CD4-positive, alpha-beta T cell treated with Interleukin-2 at 100 ng/mL for 4 hours (primary cell): Measurements from ENCODE around the gene BAX.

ENCODE experiments used
- DNase-seq: peaks from one replicate; pipeline ENCODE4 v3.0.0-alpha.2; 2020; ENCODE audit warnings: low spot score

Gene BAX

GRCh38 chr19:48933382-48933932, 21.2 kb upstream of the BAX start, which contains the start of gene DHDH:
TSS of gene DHDH (plus strand) at chr19:48933699. CDS start at chr19:48933722, 23 bp downstream.
- DNase-seq: peak; percentile 91

- no peak for DNase-seq
Observed at GRCh38 chr19:48934837-48935236, 19.8 kb upstream of the BAX start.

GRCh38 chr19:48935864-48936263, 18.8 kb upstream of the BAX start:
- no peak for DNase-seq

- no peak for DNase-seq
Observed at GRCh38 chr19:48938256-48938655, 16.4 kb upstream of the BAX start.

- no peak for DNase-seq
Observed at GRCh38 chr19:48940902-48941301, 13.8 kb upstream of the BAX start.

- DNase-seq: no peak
Observed at GRCh38 chr19:48943081-48943480, 11.6 kb upstream of the BAX start.

- no peak for DNase-seq
Observed at GRCh38 chr19:48945415-48945814, 9.3 kb upstream of the BAX start.

GRCh38 chr19:48945817-48946216, 8.9 kb upstream of the BAX start:
- DNase-seq: no peak

- no peak for DNase-seq
Observed at GRCh38 chr19:48946463-48947257, 8.0 kb upstream of the BAX start.

- no peak for DNase-seq
Observed at GRCh38 chr19:48947258-48947542, 7.5 kb upstream of the BAX start.

- DNase-seq: no peak
Observed at GRCh38 chr19:48950159-48950558, 4.5 kb upstream of the BAX start.

GRCh38 chr19:48950830-48951519, 3.7 kb upstream of the BAX start:
- no peak for DNase-seq

- no peak for DNase-seq
Observed at GRCh38 chr19:48953141-48953540, 1.5 kb upstream of the BAX start.

- DNase-seq: no peak
Observed at GRCh38 chr19:48953990-48954594, 583 bp upstream of the BAX start.

GRCh38 chr19:48955308-48955958, 758 bp downstream of the BAX start:
- DNase-seq: no peak

GRCh38 chr19:48958006-48958405, 3.3 kb downstream of the BAX start:
- no peak for DNase-seq

- no peak for DNase-seq
Observed at GRCh38 chr19:48959341-48960239, 4.9 kb downstream of the BAX start.

- DNase-seq: no peak
Observed at GRCh38 chr19:48961051-48961649, 6.5 kb downstream of the BAX start.

- no peak for DNase-seq
Observed at GRCh38 chr19:48961673-48962028, 7.0 kb downstream of the BAX start.

- peak; percentile 44 for DNase-seq
Observed at GRCh38 chr19:48962029-48962848, 7.6 kb downstream of the BAX start.
